CD4-positive, alpha-beta T cell treated with Interleukin-15 for 4 hours (primary cell): ENCODE results near the gene PLCB4.

Experiments used
- DNase-seq: peaks from one replicate; pipeline ENCODE4 v3.0.0-alpha.2; 2020; ENCODE audit warnings: low spot score

The PLCB4 gene

DNA sequence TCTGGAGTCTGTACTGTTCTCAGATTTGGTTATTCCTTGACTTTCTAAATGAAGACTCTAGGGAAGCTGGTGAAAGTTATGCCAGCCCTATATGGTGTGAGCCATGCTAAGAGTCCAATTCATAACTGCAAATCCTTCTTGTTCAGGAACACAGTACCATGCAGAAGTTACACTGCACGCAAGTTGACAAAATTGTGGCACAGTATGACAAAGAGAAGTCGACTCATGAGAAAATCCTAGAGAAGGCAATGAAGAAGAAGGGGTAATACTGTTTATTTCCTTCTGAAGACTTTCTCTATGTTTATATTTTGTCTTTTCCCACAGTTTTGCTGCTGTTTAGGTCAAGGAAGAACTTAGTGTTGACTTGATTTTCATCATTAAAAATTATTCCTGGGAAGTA, 384.3 kb downstream of the PLCB4 start:
- DNase-seq, result no peak

DNA sequence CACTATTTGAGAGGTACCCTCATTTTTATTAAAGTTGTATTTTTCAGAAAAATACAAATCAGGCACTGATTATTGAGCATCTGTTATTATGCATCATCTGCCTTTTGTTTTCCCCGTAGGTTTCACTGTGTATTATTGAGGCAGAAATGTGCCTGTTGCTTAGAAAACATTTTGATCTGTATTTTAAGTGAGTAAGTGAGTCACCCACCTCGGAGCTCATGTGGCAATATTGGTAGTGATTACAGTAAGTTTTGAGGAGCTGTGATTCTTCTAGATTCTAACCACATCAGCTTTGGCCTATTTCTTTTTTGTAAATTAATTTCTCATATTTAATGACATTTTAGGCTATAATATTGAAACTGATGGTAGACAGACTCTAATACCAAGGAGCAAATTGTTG, 385.9 kb downstream of the PLCB4 start:
- no peak for DNase-seq

GRCh38 chr20:9457136-9457535, 388.2 kb downstream of the PLCB4 start:
- no peak for DNase-seq

- DNase-seq, result no peak
Observed at GRCh38 chr20:9458138-9458796, 389.4 kb downstream of the PLCB4 start.

DNA sequence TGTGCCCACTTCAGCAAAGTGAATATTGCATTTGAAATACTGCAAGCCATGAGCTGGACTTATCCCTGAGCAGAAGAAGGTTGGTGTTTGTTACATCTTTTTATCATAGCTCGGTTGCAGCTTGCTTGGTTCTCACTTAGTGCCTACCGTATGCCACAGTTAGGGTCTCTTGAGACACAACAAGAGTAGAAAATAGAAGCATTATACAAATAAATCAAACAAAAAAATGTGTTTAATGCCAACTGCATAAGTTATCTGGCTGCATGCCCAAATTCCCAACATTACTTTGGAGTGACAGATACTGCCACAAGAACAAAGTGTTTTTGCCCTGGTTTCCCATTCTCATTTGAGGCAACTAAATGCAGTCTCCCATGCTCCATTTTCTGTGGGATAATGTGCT, 391.6 kb downstream of the PLCB4 start:
- DNase-seq, result no peak

DNA sequence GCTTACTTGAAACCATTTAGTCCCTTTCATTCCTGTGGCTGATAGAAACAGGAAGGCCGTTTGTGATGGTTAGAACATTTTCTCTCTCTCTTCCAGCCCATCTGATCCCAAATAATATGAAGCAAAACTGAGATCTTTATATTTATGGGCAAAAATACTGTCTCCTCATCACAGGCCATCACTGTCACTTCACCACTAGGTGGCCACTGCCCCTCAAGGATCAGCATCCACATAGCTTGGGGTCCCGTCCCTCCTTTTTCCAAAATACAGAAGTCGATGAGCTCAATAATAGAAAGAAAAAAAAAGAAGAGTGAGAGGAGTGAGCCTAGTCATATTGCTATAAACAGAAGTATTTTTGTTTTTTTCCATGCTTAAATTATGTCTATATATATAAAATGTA, 399.1 kb downstream of the PLCB4 start:
- DNase-seq, result no peak

GRCh38 chr20:9474835-9475415, 406.0 kb downstream of the PLCB4 start:
- no peak for DNase-seq

DNA sequence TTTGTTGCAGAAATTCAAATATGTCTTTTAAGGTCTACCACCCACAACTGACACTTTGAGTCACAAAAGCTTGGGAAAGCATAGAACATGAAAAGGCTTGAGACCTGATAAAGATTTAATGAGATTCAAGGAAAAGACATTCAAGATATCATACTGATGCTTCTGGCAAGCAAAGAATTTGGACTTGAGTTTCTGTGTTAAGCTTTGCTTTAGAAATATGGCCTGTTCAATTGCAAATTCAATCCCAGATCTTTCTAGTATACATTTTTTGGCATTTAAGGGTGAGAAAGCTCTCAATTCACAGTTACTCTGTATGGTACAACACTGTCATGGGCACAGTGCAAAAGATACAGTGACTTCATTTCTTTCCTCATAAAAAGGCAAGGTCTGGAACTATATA, 406.6 kb downstream of the PLCB4 start:
- DNase-seq, result no peak

DNA sequence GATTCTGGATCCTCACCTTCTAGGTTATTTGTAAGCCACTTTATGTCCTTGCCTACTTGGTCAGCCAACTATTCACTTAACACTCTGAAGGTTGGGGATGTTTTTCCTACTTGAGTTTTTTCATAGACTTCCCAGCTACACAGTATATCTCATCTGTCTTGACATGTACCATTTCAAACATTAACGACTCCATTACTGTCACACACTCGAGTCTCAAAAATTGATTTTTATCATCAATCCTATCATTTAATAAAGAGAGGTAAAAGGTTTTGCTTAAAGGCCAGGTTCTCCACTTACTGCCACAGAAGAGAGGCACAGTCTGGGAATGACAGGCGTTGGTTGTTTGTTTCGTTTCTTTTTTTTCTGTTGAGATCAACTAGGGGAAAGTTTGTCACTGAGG, 407.3 kb downstream of the PLCB4 start:
- no peak for DNase-seq

- DNase-seq, result no peak
Observed at GRCh38 chr20:9476637-9477036, 407.8 kb downstream of the PLCB4 start.

DNA sequence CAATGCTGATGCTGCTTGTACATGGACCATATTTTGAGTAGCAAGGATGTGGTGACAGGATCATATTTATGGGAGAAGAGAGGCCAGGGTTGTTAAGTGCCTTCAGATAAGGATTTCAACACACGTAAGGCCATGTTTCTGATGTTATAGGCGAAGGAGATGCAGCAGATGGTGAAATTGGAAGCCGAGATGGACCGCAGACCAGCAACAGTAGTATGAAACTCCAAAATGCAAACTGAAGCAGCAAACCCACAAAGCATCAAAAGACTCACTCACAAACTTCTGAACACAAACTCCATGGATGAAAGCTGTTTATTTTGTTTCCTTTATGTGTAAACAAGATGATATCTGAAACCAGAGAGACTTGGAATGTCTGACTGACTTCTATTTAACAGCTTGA, 409.9 kb downstream of the PLCB4 start:
- DNase-seq, result no peak

- DNase-seq, result no peak
Observed at GRCh38 chr20:9480066-9480465, 411.2 kb downstream of the PLCB4 start.

- DNase-seq, result no peak
Observed at GRCh38 chr20:9482180-9482579, 413.3 kb downstream of the PLCB4 start.

- DNase-seq, result no peak
Observed at GRCh38 chr20:9483131-9483530, 414.2 kb downstream of the PLCB4 start.

DNA sequence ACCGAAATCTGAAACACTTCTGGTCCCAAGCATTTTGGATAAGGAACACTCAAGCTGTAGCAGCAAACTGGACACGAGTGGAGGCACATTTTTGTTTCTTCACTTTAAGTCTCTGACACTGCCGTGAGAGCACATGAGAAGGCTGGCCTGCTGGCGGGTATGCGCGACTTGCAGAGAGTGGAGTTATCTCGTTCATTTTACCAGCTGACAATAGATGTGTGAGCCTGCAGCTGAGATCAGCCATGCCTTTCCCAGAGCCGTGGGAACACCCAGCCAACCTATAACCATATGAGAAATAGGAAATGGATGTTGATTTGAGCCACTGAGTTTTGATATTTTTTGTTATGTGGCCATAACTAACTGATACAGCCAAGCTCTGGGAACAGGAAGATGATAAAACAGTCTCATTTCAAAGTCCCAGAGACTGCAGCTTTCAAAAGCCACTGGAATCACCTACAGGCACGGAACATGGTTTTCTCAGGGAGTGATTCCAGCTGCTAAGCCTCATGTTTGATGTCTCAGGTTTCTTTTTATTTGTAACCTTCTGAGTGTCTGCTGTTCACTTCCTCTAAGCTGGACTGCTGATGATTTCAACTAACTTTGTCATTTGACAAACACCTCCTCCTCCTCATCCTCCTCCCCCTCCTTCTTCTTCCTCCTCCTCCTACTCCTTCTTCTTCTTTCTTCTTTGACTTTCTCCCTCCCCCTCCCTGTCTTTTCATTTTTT, 416.9 kb downstream of the PLCB4 start:
- DNase-seq, result no peak

DNA sequence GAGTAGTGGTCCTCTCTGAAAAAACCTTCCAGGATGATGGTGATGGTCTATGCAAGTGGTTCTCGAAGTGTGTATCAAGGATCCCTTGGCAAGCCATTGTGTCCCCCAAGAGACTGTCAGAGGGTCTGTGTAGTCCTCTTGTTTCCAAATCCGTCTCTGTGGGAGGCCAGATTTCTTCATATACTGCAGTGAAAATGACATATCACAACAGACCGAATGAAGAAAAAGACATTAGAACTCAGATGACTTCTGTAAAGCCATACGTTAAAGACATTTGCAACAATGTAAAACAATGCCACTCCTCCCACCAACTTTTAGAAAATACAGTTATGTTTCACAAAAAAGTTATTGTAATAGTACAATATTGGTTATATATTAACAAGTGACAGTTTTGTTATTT, 418.3 kb downstream of the PLCB4 start:
- no peak for DNase-seq

- DNase-seq, result no peak
Observed at GRCh38 chr20:9488063-9488462, 419.2 kb downstream of the PLCB4 start.

- DNase-seq, result no peak
Observed at GRCh38 chr20:9490161-9490560, 421.3 kb downstream of the PLCB4 start.

DNA sequence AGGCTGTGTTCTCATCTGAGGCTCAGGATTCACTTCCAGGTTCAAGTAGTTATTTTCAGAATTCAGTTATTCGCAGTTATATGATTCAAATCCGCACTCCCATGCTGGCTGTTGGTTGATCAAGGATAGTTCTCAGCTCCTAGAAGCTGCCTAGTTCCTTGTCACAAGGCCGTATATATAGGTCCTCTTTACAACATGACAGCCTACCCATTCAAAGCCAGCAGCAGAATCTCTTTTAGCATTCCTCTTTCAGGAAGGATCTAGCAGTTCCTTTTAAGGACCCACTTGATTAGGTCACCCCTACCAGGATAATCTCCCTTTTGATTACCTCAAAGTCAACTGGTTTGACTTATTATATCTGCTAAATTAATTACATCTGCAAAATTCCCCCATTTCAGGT, 421.7 kb downstream of the PLCB4 start:
- no peak for DNase-seq

GRCh38 chr20:9491324-9491723, 422.4 kb downstream of the PLCB4 start:
- no peak for DNase-seq

GRCh38 chr20:9492067-9492466, 423.2 kb downstream of the PLCB4 start:
- no peak for DNase-seq

GRCh38 chr20:9493803-9494202, 424.9 kb downstream of the PLCB4 start:
- DNase-seq, result no peak

DNA sequence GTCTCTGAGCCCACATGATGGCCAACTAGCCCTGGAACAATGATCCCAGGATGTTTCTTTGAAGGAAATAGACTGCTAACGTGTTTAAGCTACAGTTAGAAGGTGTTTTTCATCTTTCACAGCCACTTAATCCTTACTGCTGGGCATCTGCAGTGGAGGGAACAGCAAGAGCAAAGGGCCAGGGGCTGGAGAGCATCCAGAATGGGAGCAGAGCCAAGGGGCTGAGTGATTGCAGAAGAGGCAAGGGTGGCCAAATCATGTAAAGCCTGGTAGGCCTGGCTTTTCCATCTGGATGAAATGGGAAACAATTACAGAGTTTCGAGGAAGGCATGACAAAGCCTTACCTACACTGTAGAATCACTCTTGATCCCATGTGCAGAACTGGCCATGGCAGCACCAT, 426.8 kb downstream of the PLCB4 start:
- no peak for DNase-seq

GRCh38 chr20:9496155-9496554, 427.3 kb downstream of the PLCB4 start:
- no peak for DNase-seq
